Stimulated activated naive CD8-positive, alpha-beta T cell treated with anti-CD3 and anti-CD28 coated beads, Interleukin-15, amount 100 ng/mL, for 72 hours (primary cell): ENCODE results near the gene UNC13B.
"Not testable (repeated sequence)": the region's sequence is repeated elsewhere in the genome, so short reads cannot be mapped to it uniquely, and the experiment has no call there.

Source experiments
- ATAC-seq: fragments of 150-1000 bp; cut with Tn5 transposase; 2 replicates; pipeline ENCODE4 v1.10.0; 2021; ENCODE audit warnings: mild to moderate bottlenecking, moderate library complexity
- DNase-seq, 2 donors: peaks; one replicate each; pipeline ENCODE4 v3.0.0; 2021 to 2022
- H3K27ac Mint-ChIP-seq, 2 donors: one replicate each; pipeline ENCODE4 v1.8.0; 2022; ENCODE audit warnings: mild to moderate bottlenecking in 2 of 2, mixed read lengths in 2 of 2, moderate library complexity in 2 of 2
- H3K27me3 Mint-ChIP-seq: one replicate; pipeline ENCODE4 v1.8.0; 2022; ENCODE audit warnings: mixed read lengths
- H3K4me1 Mint-ChIP-seq: one replicate; pipeline ENCODE4 v1.8.0; 2022; ENCODE audit warnings: mild to moderate bottlenecking, mixed read lengths
- H3K4me3 Mint-ChIP-seq, 2 donors: one replicate each; pipeline ENCODE4 v1.8.0; 2022; ENCODE audit warnings: mild to moderate bottlenecking in 2 of 2, mixed read lengths in 2 of 2, moderate library complexity in 1 of 2
- H3K9me3 Mint-ChIP-seq, 2 donors: one replicate each; pipeline ENCODE4 v1.8.0; 2022; ENCODE audit warnings: mixed read lengths in 2 of 2

Gene UNC13B

DNA sequence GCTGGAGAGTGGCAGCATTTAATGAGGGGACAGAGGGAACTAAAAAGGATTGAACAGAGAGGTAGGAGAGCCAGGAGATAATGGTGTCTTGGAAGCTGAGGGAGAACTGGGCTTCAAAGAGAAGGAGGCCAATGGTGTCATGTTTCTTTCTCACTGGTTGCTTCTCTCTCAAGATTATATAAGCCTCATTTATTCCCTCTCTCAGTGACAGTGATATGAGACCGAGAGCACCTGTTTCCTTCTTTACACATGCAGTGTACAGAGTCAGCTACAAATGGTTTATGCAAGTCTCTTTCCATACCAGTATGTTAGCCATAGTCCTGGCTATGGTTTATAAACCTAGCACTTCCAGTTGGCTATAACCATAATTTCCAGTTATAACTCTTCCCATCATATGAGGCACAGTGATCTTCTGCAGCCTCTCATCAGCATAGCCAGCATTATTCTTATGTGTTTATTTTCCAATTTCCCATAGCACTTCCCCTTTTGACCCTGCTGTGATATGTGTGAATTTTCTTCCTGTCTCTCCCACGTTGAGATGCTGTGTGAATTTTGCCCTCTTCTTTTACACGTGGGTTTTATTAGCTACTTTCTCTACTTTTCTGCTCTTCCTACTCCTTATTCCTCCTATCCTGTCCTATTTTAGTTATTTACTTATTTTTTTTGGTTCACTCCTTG is 71.2 kb downstream of the UNC13B start:
- Mint-ChIP-seq H3K9me3 (no peaks in the 10 kb centered on the region), H3K27ac (no peak overlapping the region), H3K4me3 (no peak overlapping the region), H3K4me1 (no peaks in the 10 kb centered on the region), H3K27me3 (no peaks in the 10 kb centered on the region)
- ATAC-seq (no peak), DNase-seq (no peak)

DNA sequence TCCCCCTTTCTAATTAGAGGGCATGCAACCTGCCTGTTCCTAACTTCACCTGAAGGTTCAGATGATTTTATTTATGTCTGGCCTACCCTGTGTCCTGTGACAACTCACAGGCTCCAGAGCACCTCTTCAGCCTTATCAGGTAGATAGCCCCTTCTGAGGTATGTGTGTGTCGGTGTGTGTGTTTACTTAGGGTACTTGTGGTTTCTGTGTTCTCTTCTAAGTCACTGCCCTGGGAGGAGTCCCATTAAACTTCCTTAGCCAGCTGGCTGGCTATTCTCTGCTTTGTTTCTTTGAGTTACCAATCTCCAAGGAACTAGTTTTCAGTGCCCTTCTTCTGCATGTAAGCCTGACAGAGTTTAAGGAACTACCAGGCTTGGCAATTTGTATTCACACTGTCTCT is 74.9 kb downstream of the UNC13B start:
- ATAC-seq (no peak), DNase-seq (no peak)
- H3K27me3 Mint-ChIP-seq, result peaks cover 4% of the 10 kb centered on the region
- H3K9me3 Mint-ChIP-seq, result no peaks in the 10 kb centered on the region
- H3K4me3 Mint-ChIP-seq, result no peak overlapping the region
- H3K4me1 Mint-ChIP-seq, result no peaks in the 10 kb centered on the region
- no peak overlapping the region for H3K27ac Mint-ChIP-seq

- H3K27ac Mint-ChIP-seq, result no peak overlapping the region
- no peak for ATAC-seq
- H3K9me3 Mint-ChIP-seq, result no peaks in the 10 kb centered on the region
- no peak for DNase-seq
- no peak overlapping the region for H3K4me3 Mint-ChIP-seq
- H3K27me3 Mint-ChIP-seq, result peaks cover 8% of the 10 kb centered on the region
- H3K4me1 Mint-ChIP-seq, result no peaks in the 10 kb centered on the region
Measured at GRCh38 chr9:35237311-35237710, 75.5 kb downstream of the UNC13B start.

- ATAC-seq, H3K27ac Mint-ChIP-seq, H3K4me1 Mint-ChIP-seq, H3K4me3 Mint-ChIP-seq, H3K9me3 Mint-ChIP-seq, DNase-seq: not testable (repeated sequence)
- peaks cover 40% of the 10 kb centered on the region for H3K27me3 Mint-ChIP-seq
Measured at GRCh38 chr9:35245945-35246344, 84.1 kb downstream of the UNC13B start.

DNA sequence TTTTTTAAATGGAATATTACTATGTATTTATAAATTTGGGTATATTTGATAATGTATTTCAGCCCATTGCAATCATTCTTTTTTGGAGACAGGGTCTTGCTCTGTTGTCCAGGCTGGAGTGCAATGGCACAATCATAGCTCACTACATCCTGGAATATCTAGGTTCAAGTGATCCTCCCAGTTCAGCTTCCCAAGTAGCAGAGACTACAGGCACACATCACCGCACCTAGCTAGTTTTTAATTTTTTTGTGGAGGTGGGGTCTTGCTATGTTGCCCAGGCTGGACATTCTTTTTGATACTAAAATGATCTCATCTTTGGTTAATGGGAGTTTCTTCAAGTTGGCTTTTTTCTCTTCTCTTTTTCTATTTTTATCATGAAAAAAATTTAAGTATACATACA is 91.3 kb downstream of the UNC13B start:
- H3K27ac Mint-ChIP-seq, result no peak overlapping the region

GRCh38 chr9:35254237-35254636 is 92.4 kb downstream of the UNC13B start:
- ATAC-seq, result peak; percentile 37
- H3K27me3 Mint-ChIP-seq, result peaks cover 2% of the 10 kb centered on the region

More for the DNA sequence above, 91.3 kb downstream of the UNC13B start:
- H3K4me1 Mint-ChIP-seq, result no peaks in the 10 kb centered on the region
- no peak for ATAC-seq
- H3K27me3 Mint-ChIP-seq, result peaks cover 14% of the 10 kb centered on the region
- no peak for DNase-seq
- H3K4me3 Mint-ChIP-seq, result no peak overlapping the region
- no peaks in the 10 kb centered on the region for H3K9me3 Mint-ChIP-seq

GRCh38 chr9:35254984-35255857 is 93.4 kb downstream of the UNC13B start:
- ATAC-seq, result no peak
- no peaks in the 10 kb centered on the region for H3K4me1 Mint-ChIP-seq
- no peaks in the 10 kb centered on the region for H3K27me3 Mint-ChIP-seq
- no peak overlapping the region for H3K4me3 Mint-ChIP-seq
- no peaks in the 10 kb centered on the region for H3K9me3 Mint-ChIP-seq
- DNase-seq, result no peak
- H3K27ac Mint-ChIP-seq, result peak overlapping the region in 1 of 2 donors; percentile 39

More at GRCh38 chr9:35254237-35254636, 92.4 kb downstream of the UNC13B start:
- no peak for DNase-seq
- no peak overlapping the region for H3K27ac Mint-ChIP-seq
- H3K9me3 Mint-ChIP-seq, result no peaks in the 10 kb centered on the region
- H3K4me1 Mint-ChIP-seq, result no peaks in the 10 kb centered on the region
- no peak overlapping the region for H3K4me3 Mint-ChIP-seq

- Mint-ChIP-seq H3K4me3 (no peak overlapping the region), H3K9me3 (no peaks in the 10 kb centered on the region), H3K27me3 (peaks cover 9% of the 10 kb centered on the region), H3K27ac (no peak overlapping the region), H3K4me1 (no peaks in the 10 kb centered on the region)
- no peak for DNase-seq
- ATAC-seq, result no peak
Measured at GRCh38 chr9:35257986-35258659, 96.3 kb downstream of the UNC13B start.

- Mint-ChIP-seq H3K27me3 (peaks cover 9% of the 10 kb centered on the region), H3K27ac (no peak overlapping the region), H3K4me1 (no peaks in the 10 kb centered on the region), H3K9me3 (no peaks in the 10 kb centered on the region), H3K4me3 (no peak overlapping the region)
- ATAC-seq, result peak; percentile 49
- DNase-seq, result peak; percentile 20 to 30
Measured at GRCh38 chr9:35258660-35259474, 97.1 kb downstream of the UNC13B start.

DNA sequence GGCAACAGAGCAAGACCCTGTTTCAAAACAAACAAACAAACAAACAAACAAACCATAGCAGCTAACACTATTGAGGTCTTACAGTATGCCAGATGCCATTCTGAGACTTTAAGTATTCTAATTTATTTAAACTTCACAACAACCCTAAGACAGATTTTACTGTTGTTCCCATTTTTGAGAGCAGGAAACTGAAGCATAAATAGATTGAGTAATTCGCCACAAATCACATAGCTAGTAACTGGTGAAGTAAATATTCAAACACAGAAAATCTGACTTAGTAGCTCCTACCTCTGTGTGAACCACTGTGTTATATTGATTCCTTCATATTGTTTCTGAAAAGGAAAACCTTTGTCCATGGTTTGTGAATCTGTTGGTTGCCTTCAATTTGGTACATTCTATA is 98.4 kb downstream of the UNC13B start:
- no peaks in the 10 kb centered on the region for H3K4me1 Mint-ChIP-seq
- H3K4me3 Mint-ChIP-seq, result no peak overlapping the region
- no peak overlapping the region for H3K27ac Mint-ChIP-seq
- DNase-seq, result no peak
- H3K9me3 Mint-ChIP-seq, result no peaks in the 10 kb centered on the region
- ATAC-seq, result no peak
- peaks cover 16% of the 10 kb centered on the region for H3K27me3 Mint-ChIP-seq

- DNase-seq, result no peak
- H3K27ac Mint-ChIP-seq, result peak overlapping the region in 1 of 2 donors; percentile 2
- no peaks in the 10 kb centered on the region for H3K4me1 Mint-ChIP-seq
- H3K9me3 Mint-ChIP-seq, result no peaks in the 10 kb centered on the region
- peaks cover 17% of the 10 kb centered on the region for H3K27me3 Mint-ChIP-seq
- H3K4me3 Mint-ChIP-seq, result no peak overlapping the region
- ATAC-seq, result no peak
Measured at GRCh38 chr9:35262064-35262463, 100.3 kb downstream of the UNC13B start.

DNA sequence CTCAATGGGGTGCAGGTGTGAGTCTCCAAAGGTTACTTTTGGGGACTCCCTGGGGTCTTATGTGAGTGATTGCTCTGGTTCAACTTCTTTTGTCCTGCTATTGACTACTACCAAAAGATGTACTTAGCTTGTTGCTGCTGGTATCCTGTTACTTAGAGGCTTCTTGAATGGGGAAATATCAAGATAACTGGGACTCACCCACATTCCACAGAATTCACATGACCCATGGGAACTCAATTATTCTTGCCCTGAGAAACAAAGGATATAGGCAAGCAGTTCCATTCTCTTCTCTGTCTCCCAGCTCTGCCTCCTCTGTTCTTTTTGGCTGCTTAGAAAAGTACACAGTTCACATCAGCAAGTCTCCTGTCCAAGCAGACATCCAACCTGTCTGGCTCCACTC is 105.9 kb downstream of the UNC13B start:
- DNase-seq, result no peak
- H3K27me3 Mint-ChIP-seq, result peaks cover 46% of the 10 kb centered on the region
- H3K27ac Mint-ChIP-seq, result no peak overlapping the region

GRCh38 chr9:35269919-35270318 is 108.1 kb downstream of the UNC13B start:
- no peak for ATAC-seq
- Mint-ChIP-seq H3K9me3 (no peaks in the 10 kb centered on the region), H3K4me3 (no peak overlapping the region), H3K27me3 (peaks cover 41% of the 10 kb centered on the region), H3K4me1 (peaks cover 12% of the 10 kb centered on the region), H3K27ac (no peak overlapping the region)
- DNase-seq, result no peak

More for the DNA sequence above, 105.9 kb downstream of the UNC13B start:
- ATAC-seq, result no peak
- Mint-ChIP-seq H3K4me3 (no peak overlapping the region), H3K9me3 (no peaks in the 10 kb centered on the region), H3K4me1 (no peaks in the 10 kb centered on the region)

GRCh38 chr9:35271637-35272036 is 109.8 kb downstream of the UNC13B start:
- no peak overlapping the region for H3K4me3 Mint-ChIP-seq
- peaks cover 26% of the 10 kb centered on the region for H3K4me1 Mint-ChIP-seq
- peaks cover 38% of the 10 kb centered on the region for H3K27me3 Mint-ChIP-seq
- no peak for DNase-seq
- H3K27ac Mint-ChIP-seq, result no peak overlapping the region
- ATAC-seq, result peak; percentile 42
- H3K9me3 Mint-ChIP-seq, result no peaks in the 10 kb centered on the region

DNA sequence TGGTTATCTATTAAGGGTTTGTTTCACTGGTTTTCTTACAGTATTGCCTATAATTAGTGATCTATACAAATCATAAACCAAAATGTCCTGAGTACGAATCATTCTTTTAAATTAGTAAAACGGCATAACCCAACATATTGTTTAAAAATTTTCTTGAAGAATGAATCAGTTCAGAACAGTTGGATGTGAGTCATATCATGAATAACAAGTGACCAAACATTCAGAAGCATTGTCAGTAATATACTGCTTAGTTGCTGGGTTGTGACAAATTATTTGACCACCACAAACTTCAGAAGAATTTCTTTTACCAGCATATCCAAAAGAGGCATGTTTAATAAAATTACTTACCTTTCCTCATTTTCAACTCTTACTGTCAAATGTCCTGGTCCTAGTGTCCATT is 111.2 kb downstream of the UNC13B start:
- DNase-seq (no peak), ATAC-seq (peak; percentile 27)
- Mint-ChIP-seq H3K4me1 (peaks cover 40% of the 10 kb centered on the region), H3K9me3 (no peaks in the 10 kb centered on the region), H3K4me3 (no peak overlapping the region), H3K27ac (no peak overlapping the region), H3K27me3 (peaks cover 30% of the 10 kb centered on the region)
